Colon (tissue), 2 donors: ENCODE data around the gene TNXB.
"Not testable (repeated sequence)": the region's sequence is repeated elsewhere in the genome, so short reads cannot be mapped to it uniquely, and the experiment has no call there.

ENCODE experiments used
- FAIRE-seq: peaks from 2 replicates; lab custom pipeline; 2012; peaks lifted over from hg19 to GRCh38; lab: Jason Lieb, UNC
- donor health status: control.
- donor health status: control.

Gene TNXB

DNA sequence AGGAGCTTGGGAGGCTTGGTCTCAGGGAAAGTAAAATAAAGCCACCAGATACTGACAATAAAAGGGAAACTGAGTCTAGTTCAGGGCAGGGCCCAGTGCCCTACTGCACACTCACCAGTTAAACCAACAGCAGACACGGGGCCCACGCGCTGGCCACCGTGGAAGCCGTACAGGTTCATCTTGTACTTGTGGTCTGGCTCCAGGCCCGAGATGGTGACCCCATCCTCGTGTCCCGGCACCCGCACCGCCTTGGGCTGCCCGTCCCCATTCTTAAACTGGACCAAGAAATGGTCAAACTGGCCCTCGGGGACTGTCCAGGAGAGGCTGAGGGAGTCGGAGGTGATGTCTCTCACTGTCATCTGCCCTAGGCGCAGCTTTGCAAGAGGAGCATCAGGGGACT lies 44.4 kb downstream of the TNXB start:
- FAIRE-seq, result no peak

DNA sequence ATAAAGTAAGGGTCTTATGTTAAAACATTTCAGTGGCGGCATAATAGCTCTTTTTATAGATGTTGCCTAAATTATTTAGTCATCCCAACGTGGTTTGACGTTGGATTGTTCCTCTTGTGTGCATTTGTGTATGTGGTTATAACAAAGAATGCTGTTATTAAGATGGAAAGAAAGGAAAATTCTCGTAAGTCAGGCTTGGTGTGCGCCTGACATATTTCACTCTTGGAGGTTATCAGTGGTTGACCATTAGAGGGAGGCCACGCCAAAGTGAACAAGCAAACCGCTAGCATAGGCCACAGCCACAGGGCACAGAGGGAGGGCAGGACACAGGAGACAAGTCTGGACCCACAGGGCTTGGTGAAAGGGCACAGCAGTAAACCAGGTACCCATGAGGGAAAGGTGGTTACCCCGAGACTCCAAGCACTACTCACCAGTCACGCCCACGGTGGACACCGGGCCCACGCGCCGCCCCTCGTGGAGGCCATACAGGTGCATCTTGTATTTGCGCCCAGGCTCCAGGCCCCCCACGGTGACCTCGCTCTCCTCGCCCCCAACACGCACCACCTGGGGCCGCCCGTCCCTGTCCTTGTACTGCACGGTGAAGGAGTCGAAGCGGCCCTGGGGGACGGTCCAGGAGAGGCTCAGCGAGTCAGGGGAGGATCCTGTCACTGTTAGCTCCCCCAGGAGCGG lies 48.0 kb downstream of the TNXB start:
- no peak for FAIRE-seq

DNA sequence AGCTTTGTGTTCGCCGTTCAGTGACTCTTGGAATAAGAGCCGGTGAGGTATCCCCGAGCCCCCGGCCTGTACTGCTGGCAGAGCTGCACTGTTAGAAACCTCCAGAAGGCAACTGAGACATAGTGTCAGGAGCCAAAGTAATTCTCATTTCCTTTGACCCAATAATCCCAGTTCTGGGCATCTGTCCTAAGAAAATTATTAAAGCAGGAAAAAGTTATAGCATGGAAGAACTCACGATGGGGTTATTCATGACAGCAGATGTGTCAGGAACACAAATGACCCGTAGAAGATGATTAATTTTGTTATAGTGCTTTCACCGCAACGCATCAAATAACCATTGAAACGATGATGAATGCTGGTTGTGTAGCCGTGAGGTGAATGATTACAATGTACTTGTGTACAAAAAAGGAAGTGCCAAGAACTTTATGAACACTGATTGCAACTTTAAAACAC lies 50.6 kb downstream of the TNXB start:
- no peak for FAIRE-seq

DNA sequence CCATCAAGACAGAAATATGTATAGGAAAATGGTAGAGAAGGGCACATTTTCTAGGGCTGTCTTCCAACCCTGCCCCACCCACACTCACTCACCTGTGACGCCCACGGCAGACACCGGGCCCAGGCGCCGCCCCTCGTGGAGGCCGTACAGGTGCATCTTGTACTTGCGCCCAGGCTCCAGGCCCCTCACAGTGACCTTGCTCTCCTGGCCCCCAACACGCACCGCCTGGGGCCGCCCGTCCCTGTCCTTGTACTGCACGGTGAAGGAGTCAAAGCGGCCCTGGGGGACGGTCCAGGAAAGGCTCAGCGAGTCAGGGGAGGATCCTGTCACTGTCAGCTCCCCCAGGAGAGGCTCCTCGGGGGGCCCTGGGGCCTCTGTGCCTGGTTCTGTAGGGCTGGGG lies 51.2 kb downstream of the TNXB start:
- FAIRE-seq, result no peak

DNA sequence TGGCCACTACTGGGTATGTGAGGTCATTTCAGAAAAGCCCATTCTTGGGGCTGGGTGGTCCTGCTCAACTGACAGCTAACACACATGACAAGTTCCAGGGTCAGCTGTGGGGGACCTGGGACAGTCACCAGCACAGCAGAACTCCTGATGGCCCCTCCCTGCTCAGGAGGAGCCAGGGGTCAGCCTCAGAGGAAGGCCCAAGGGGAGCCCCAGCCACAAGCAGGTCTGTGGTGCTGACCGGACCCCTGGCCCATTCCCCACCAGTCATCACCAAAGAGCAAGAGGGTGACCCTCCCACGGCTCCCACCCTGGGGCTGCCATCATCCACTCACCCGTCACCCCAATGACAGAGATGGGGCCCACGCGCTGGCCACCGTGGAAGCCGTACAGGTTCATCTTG lies 52.9 kb downstream of the TNXB start:
- no peak for FAIRE-seq

DNA sequence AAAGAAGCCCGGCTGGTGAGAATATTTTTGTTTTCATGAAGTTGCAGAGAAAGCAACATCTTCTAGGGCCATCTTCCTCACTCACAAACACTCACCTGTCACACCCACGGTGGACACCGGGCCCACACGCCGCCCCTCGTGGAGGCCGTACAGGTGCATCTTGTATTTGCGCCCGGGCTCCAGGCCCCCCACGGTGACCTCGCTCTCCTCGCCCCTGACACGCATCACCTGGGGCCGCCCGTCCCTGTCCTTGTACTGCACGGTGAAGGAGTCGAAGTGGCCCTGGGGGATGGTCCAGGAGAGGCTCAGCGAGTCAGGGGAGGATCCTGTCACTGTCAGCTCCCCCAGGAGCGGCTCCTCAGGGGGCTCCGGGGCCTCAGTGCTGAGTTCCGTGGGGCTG lies 53.4 kb downstream of the TNXB start:
- FAIRE-seq, result not testable (repeated sequence)

DNA sequence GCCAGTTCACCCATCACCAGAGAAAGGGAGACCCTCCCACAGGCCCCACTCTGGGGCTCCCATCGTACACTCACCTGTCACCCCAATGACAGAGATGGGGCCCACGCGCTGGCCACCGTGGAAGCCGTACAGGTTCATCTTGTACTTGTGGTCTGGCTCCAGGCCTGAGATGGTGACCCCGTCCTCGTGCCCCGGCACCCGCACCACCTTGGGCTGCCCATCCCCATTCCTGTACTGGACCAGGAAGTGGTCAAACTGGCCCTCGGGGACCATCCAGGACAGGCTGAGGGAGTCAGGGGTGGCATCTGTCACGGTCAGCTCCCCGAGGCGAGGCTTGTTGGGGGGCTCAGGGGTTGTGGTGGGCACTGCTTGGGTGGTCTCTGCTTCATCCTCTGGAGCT lies 55.8 kb downstream of the TNXB start:
- not testable (repeated sequence) for FAIRE-seq

DNA sequence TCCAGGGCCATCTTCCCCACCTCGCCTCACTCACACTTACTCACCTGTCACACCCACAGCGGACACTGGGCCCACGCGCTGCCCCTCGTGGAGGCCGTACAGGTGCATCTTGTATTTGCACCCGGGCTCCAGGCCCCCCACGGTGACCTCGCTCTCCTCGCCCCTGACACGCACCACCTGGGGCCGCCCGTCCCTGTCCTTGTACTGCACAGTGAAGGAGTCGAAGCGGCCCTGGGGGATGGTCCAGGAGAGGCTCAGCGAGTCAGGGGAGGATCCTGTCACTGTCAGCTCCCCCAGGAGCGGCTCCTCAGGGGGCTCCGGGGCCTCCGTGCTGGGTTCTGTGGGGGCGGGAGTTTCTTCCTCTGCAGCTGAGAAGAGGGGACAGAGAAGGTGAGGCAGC lies 56.5 kb downstream of the TNXB start:
- FAIRE-seq, result not testable (repeated sequence)

DNA sequence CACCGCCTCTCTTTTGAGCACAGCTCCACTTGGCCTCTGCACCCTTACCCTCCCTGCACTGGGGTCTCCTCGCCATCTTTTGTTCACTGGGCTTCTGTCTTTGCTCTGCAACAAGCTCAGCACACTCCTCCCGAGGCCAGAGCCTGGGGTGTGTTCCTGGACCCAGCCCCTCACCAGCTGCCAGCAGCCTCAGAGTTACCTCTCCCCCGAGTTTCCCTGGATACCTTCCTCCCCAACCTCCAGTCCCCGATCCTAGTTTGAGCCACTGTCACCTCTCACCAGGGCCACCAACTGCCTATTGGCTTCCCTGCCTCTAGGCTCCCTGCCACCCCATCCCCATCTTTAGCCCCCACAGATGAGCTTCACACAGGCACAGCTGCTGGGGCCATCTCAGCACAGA lies 58.6 kb downstream of the TNXB start:
- no peak for FAIRE-seq

DNA sequence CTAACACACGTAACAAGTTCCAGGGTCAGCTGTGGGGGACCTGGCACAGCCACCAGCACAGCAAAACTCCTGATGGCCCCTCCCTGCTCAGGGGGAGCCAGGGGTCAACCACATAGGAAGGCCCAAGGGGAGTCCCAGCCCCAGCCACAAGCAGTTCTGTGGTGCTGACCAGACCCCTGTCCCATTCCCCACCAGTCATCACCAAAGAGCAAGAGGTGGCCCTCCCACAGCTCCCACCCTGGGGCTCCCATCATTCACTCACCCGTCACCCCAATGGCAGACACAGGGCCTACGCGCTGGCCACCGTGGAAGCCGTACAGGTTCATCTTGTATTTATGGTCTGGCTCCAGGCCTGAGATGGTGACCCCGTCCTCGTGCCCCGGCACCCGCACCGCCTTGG lies 59.4 kb downstream of the TNXB start:
- not testable (repeated sequence) for FAIRE-seq

DNA sequence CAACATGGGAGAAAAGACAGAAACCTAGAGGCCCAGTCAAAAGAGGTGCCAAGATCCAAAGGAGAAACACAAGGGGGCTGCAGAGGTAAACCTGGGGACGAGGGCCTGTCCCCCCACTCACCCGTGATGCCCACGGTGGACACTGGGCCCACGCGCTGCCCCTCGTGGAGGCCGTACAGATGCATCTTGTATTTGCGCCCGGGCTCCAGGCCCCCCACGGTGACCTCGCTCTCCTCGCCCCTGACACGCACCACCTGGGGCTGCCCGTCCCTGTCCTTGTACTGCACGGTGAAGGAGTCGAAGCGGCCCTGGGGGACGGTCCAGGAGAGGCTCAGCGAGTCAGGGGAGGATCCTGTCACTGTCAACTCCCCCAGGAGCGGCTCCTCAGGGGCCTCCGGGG lies 60.0 kb downstream of the TNXB start:
- FAIRE-seq, result not testable (repeated sequence)

DNA sequence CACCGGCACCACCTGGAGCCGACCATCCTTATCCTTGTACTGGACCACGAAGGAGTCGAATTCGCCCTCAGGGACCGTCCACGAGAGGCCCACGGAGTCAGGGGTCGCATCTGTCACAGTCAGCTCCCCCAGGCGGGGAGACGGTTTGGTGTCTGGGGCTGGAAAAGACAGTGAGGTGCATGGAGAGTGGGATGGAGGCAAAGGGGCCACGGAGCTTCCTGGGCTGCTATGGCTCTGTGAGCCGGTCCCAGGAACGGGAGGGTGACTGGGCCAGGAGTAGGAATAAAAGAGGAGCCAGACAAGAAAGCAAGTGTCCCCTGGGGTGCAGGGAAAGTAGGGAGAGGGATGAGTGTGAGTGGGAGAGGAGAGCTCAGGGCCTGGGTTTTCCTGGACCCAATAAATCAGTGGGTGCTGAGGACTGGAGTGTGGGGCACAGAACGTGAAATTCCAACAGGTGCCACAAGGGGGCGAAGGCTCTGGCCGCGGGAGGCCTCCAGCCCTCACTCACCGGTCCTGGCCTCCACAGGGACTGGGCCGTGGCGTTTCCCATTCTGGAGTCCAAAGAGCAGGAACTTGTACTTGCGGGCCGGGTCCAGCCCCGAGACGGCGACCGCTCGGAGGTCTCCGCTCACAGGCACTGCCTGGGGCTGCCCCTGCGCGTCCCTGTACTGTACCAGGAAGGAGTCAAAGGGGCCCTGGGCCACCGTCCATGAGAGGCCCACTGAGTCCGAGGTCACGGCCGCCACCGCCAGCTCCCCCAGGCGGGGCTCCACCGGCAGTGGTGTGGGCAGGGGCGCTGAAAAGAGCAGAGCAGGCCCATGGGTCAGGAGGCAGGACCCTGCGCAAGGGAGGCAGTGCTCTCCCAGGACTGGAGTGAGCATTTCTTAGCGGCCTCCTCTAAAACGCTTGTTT lies 61.0 kb downstream of the TNXB start:
- FAIRE-seq, result no peak

DNA sequence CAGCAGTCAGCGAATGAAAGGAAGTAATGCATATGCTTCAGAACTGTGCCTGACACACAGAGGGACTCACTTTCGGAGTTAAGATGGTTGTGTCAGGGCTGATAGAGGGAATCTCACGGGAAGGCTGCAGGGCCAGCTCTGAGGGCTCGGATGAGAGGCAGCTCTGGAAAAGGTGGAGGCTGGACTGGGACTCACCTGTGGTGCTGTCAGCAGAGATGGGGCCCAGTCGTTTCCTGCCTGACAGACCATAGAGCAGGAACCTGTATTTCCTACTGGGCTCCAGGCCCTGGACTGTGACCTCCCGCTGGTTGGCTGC lies 61.6 kb downstream of the TNXB start:
- no peak for FAIRE-seq

DNA sequence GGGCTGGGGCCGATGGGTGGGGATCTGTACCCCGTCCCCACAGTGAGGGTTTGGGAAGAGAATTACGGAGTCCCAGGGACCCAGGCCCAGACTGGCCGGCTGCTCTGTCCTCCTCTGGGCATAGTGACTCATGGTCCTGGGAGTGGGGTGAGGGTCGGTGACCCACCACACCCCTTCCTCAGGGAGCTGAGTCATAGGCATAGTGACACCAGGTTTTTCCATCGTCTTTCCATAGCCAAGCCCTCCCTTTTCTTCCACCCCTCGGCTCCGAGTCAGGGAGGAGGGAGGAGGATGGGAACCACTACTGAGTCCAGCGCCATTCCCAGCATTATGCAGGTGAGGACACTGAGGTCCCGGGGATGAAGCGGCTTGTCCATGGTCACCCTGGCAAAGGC lies 62.1 kb downstream of the TNXB start:
- FAIRE-seq, result no peak

DNA sequence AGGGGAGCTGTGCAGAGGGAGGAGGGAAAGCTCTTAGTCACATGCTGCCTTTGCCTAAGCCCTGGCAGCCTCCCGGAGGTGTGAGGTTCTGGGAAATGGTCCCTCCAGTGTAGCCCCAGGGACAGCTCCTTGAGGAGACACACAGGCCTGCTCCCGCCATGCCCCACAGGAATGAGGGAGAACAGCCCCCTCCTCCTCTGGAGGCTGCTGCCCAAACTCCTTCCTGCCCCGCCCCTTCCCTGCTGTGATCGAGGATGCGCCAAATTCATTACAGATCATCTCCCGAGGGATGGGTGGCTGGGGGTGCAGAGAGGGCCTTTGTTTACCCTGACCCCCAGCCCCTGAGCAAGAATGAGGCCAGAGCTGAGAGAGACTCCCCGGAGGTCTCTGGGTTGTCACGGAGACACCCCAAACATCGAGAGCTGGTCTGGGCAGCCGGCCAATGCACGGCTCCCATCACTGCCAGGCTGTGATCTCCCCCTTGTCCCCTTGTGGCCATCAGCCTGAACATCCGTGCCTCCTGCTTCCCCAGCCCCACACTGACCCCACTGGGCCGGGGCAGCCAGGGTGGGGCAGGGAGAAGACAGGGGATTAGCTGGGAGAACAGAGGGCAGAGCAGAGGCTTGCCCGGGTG lies 62.6 kb downstream of the TNXB start:
- FAIRE-seq, result no peak

DNA sequence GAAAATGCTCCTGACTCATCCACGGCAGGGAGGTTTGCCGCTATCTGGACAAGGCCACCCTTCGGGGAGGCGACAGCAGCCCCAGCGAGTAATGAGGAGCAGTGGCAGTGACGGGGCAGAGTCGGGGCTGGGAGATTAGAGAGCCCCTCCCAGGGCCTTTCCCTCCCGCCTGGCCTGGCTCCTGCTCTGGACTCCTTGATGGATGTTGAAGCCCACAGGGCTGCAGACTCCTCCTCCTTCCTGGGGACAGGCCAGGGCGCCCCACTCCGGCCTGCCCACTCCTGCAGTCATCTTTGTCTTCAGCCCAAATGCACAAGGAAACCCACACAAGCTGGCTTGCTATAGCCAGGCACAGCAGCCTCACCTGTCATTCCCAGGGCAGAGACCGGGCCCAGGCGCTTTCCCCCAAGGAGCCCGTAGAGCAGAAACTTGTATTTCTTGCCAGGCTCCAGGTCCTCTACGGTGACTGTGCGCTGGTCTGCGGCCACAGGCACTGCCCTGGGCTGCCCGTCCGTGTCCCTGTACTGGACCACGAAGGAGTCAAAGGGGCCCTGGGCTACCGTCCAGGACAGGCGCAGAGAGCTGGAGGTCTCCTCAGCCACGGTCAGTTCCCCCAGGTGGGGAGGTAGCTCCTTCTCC lies 63.2 kb downstream of the TNXB start:
- FAIRE-seq, result no peak

DNA sequence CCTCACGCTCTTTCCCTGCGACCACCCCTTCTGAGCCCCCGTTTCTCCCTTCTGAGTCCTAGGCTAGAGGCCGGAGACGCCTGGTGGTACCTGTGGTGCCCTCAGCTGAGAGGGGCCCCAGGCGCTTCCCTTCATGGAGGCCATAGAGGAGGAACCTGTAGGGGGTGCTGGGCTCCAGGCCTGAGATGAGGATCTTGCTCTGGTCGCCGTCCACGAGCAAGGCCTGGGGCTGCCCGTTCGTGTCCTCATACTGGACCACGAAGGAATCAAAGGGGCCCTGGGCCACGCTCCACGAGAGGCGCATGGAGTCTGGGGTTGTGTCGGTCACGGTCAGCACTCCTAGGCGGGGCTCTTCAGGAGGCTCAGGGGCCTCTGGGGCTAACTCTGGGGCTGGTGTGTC lies 64.2 kb downstream of the TNXB start:
- not testable (repeated sequence) for FAIRE-seq

DNA sequence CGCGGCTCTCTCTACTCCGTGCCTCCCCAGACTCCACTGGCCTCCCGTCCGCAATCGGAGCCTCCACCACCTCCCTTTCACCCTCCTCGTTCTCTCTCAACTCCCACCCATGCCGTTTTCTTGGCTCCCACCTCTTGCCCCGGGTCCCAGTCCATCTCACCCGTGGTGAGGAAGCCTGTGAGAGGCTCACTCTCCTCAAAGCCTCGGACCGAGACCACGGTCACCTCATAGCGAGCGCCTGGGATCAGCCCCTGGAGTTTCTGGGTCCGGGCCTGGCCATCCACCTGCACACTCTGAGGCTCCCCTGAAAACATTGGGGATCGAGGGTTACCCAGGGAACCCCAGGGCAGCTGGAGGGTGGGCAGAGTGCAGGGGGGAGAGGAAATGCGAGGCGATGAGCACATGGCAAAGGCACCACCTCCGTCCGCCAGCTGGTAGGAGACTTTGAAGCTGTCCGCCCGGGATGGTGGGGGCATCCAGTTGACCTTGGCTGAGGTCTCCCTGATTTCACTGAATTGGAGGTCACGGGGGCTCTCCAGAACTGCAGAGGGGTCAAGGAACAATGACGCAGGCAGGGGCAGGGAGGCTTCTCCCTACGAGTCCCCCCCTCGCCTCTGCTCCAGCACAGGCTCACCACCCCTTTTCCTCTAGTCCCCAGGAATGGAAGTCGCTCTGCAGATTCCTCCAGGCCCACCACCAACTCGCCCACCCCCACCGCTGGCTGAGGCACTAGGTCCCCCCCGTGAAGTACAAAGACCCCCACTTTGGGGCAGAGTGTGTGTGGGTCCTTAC lies 65.4 kb downstream of the TNXB start:
- FAIRE-seq, result not testable (repeated sequence)

DNA sequence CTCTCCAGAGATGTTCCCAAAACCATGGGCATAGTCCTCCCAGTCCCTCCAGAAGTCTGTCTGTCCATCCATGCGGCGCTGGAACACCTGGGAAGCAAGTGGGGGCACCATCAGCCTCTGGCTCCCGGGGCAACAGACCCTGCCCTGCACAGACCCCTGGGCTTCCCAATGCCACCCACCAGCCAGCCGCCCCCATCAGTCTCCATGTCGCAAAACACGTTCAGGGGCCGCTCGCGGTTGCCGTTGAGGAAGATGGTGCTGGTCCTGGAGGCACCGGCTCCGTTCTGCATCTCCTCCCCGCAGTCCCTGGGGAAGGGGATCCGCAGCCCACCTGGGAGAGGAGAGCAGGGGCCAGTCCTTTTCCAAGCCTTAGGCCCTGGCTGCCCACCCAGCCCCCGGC lies 66.9 kb downstream of the TNXB start:
- not testable (repeated sequence) for FAIRE-seq

DNA sequence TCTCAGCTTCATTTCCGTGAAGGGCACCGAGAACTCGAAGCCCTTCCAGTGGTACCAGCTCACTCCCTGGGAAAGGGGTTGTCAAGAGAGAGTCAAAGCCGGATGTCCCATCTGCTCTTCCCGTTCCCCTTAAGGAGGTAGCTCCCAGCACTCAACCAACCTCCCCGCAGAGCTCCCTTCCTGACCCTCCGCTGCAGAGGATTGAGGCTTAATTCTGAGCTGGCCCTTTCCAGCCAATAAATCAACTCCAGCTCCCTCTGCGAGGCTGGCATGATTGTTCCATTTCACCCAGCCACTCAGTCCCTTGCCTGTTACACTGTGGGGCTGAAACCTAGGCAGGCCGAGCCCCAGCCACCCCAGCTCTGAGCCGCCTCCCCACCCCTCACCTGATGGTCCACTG lies 67.8 kb downstream of the TNXB start:
- FAIRE-seq, result not testable (repeated sequence)

DNA sequence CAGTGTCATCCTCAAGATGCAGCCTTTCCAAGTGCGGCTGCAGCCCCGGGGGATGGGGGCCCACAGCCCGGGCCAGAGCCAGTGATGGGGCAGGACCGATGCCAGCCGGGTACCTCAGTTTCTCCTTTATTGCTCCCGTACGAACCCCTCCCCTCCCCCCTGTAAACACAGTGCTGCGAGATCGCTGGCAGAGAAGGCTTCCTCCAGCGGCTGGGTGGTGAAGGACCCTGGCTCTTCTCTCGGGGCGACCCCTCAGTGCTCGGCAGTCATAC lies 68.2 kb downstream of the TNXB start:
- not testable (repeated sequence) for FAIRE-seq
